ENCODE measurements around the gene SFMBT1.
A peak's percentile ranks its signal among the peaks of the same experiment; 100 is the strongest.

Gene SFMBT1

DNA sequence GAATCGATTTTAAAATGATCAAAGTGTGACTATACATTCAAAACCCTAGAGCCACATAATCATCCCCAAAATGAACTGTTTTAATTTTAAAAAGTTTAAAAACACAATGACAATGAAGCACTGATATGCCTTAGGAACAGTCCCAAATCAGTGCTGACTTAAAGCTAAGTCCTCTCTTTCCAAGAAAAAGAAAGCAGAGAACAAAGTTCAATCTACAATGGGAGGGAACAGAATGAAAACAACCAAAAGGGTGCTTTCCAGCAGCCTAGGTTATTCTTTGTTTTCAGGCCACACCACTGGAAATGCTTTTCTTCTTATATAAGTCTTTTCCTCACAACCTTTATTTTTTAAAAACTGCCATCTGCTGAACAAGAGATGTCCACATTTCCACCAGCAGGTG lies 141.3 kb downstream of the SFMBT1 start:
- no peaks in the 10 kb centered on the region for H3K4me1 ChIP-seq (ENCODE audit: control insufficient read depth, low read length)
- H3K27ac ChIP-seq (ENCODE audit: low read depth, low read length): no peak overlapping the region
- 0 out of 2 replicates have a peak, but pooled peaks cover 3% of the 10 kb centered on the region for H3K36me3 ChIP-seq (ENCODE audit: control insufficient read depth, low read length)
- H3F3A ChIP-seq (ENCODE audit: control insufficient read depth, insufficient read depth): no peaks in the 10 kb centered on the region
- H3K79me2 ChIP-seq (ENCODE audit: control insufficient read depth, low read length): no peaks in the 10 kb centered on the region
- H3K4me2 ChIP-seq (ENCODE audit: low read length): no peak overlapping the region
- H3K27me3 ChIP-seq (ENCODE audit: control insufficient read depth, low read length): no peaks in the 10 kb centered on the region
- no peaks in the 10 kb centered on the region for H4K20me1 ChIP-seq (ENCODE audit: control insufficient read depth, insufficient read depth, low read depth, low read length)
- H3K4me3 ChIP-seq (ENCODE audit: low read length): no peak overlapping the region
- TF ChIP-seq EZH2phosphoT487 (IDR thresholded peaks at IDR 0.05; ENCODE audit: borderline replicate concordance, low read length): no peak
- TF ChIP-seq, protein P1, sequence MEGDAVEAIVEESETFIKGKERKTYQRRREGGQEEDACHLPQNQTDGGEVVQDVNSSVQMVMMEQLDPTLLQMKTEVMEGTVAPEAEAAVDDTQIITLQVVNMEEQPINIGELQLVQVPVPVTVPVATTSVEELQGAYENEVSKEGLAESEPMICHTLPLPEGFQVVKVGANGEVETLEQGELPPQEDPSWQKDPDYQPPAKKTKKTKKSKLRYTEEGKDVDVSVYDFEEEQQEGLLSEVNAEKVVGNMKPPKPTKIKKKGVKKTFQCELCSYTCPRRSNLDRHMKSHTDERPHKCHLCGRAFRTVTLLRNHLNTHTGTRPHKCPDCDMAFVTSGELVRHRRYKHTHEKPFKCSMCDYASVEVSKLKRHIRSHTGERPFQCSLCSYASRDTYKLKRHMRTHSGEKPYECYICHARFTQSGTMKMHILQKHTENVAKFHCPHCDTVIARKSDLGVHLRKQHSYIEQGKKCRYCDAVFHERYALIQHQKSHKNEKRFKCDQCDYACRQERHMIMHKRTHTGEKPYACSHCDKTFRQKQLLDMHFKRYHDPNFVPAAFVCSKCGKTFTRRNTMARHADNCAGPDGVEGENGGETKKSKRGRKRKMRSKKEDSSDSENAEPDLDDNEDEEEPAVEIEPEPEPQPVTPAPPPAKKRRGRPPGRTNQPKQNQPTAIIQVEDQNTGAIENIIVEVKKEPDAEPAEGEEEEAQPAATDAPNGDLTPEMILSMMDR (IDR thresholded peaks at IDR 0.05; ENCODE audit: low read depth, low read length, poor library complexity, severe bottlenecking): no peak
- H3K9me2 ChIP-seq (replicated peaks; ENCODE audit: control insufficient read depth, low read length): no peaks in the 10 kb centered on the region
- H3K9me3 ChIP-seq (ENCODE audit: control insufficient read depth, insufficient read depth, low read length): no peaks in the 10 kb centered on the region

DNA sequence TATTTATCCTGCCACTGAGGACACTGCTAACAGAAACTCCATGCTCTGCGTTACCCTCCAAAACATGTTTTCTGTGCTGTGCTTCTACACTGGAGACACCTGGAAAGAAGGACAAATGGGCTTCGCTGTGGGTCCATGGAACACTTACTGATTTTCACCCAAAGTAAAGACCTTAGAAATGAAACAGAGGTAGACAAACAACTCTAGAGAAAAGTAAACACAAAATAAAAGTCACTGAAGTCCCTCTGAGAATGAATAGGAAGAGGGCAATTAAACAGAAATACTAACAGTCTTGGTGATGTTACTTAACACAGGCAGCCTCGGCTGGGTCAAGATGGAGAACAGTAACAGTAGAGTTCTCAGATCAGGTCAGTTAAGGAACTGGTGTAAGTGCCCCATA lies 141.9 kb downstream of the SFMBT1 start:
- Histone ChIP-seq H4K20me1 (ENCODE audit: control insufficient read depth, insufficient read depth, low read depth, low read length) (no peaks in the 10 kb centered on the region), H3K9me3 (ENCODE audit: control insufficient read depth, insufficient read depth, low read length) (no peaks in the 10 kb centered on the region), H3K4me1 (ENCODE audit: control insufficient read depth, low read length) (no peaks in the 10 kb centered on the region), H3K4me2 (ENCODE audit: low read length) (no peak overlapping the region), H3K9me2 (replicated peaks; ENCODE audit: control insufficient read depth, low read length) (no peaks in the 10 kb centered on the region), H3K36me3 (ENCODE audit: control insufficient read depth, low read length) (0 out of 2 replicates have a peak, but pooled peaks cover 3% of the 10 kb centered on the region), H3K27ac (ENCODE audit: low read depth, low read length) (no peak overlapping the region), H3K4me3 (ENCODE audit: low read length) (no peak overlapping the region), H3F3A (ENCODE audit: control insufficient read depth, insufficient read depth) (no peaks in the 10 kb centered on the region), H3K79me2 (ENCODE audit: control insufficient read depth, low read length) (no peaks in the 10 kb centered on the region), H3K27me3 (ENCODE audit: control insufficient read depth, low read length) (no peaks in the 10 kb centered on the region)
- TF ChIP-seq, protein P1 (IDR thresholded peaks at IDR 0.05; ENCODE audit: low read depth, low read length, poor library complexity, severe bottlenecking): no peak
- TF ChIP-seq EZH2phosphoT487 (IDR thresholded peaks at IDR 0.05; ENCODE audit: borderline replicate concordance, low read length): no peak

DNA sequence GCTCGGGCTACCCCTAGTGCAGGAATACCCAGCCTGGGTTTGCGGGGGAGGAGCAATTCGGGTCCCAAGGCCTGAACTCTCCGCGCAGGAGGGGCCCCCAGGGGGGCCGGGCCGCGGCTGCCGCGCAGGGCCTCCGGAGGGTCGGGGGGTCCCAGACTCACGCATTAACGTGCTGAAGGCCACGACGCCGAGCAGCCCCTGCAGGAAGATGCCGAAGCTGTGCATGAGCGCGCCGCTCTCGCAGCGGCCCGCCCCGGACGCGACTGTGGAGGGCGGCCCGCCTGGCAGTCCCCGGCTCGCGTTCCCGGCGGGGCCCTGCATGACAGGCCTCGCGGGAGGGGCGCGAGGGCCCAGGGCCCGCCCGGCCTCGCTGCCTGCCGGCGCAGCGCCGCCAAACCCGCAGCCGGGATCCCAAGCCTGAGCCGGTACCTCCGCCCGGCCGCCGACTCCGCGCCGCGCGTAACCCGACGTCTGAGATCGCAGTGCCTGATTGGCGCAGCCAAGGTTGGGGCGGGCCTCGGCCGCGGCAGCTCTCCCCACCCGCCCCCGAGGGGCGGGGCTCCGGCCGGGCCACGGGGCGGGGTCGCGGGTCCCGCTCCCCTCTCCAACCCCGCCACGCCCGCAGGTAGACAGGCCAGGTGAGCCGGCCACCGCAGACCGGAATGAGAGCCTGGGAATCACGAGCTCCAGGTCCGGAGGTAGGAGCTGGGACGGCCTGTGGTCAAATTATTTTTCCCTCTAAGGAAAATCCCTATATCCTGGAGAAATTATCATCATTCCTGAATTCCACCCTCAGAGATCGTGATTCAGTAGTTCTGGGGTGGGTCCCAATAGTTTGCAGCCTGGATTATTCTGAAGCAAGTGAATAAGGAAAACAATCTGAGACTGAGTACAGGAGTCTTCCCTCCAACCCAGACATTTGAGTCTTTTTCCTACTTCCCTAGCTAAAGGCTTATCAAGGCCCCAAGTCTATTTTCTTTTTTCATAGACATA lies 148.4 kb downstream of the SFMBT1 start, which contains the start of gene STIMATE:
Gene STIMATE (minus strand): TSS at position 419 of the 993 bp plus-strand sequence. CDS start 98 bp downstream, at position 321.
- peaks cover 3% of the 10 kb centered on the region for H3K36me3 ChIP-seq (ENCODE audit: control insufficient read depth, low read length)
- TF ChIP-seq, protein P1 (IDR thresholded peaks at IDR 0.05; ENCODE audit: low read depth, low read length, poor library complexity, severe bottlenecking): no peak
- no peak for TF ChIP-seq EZH2phosphoT487 (IDR thresholded peaks at IDR 0.05; ENCODE audit: borderline replicate concordance, low read length)
- H3K27ac ChIP-seq (ENCODE audit: low read depth, low read length): peak within 1 kb of the TSS; percentile 24; the same call in 1 of the 2 replicates
- peaks cover 4% of the 10 kb centered on the region; the same call in 1 of the 2 replicates for H4K20me1 ChIP-seq (ENCODE audit: control insufficient read depth, insufficient read depth, low read depth, low read length)
- H3K4me3 ChIP-seq (ENCODE audit: low read length): peak within 1 kb of the TSS; percentile 90
- H3K4me1 ChIP-seq (ENCODE audit: control insufficient read depth, low read length): peaks cover 49% of the 10 kb centered on the region
- H3K9me3 ChIP-seq (ENCODE audit: control insufficient read depth, insufficient read depth, low read length): no peaks in the 10 kb centered on the region
- H3K9me2 ChIP-seq (replicated peaks; ENCODE audit: control insufficient read depth, low read length): no peaks in the 10 kb centered on the region
- peaks cover 4% of the 10 kb centered on the region; the same call in 1 of the 2 replicates for H3F3A ChIP-seq (ENCODE audit: control insufficient read depth, insufficient read depth)
- peaks cover 43% of the 10 kb centered on the region for H3K79me2 ChIP-seq (ENCODE audit: control insufficient read depth, low read length)
- peak within 1 kb of the TSS; percentile 97 for H3K4me2 ChIP-seq (ENCODE audit: low read length)
- no peaks in the 10 kb centered on the region for H3K27me3 ChIP-seq (ENCODE audit: control insufficient read depth, low read length)
